Muscle of arm (tissue), 14 donors: Measurements from ENCODE around the gene KIR3DL2. TPM values are rescaled to one million over a fixed set of nuclear protein-coding genes. Genes with fewer than 3 reads are reported as not detected.
"Not testable (repeated sequence)": the region's sequence is repeated elsewhere in the genome, so short reads cannot be mapped to it uniquely, and the experiment has no call there.

Source experiments
- DNase-seq: peaks from one replicate; pipeline ENCODE4 v3.0.0-alpha.2; 2013
- long read RNA-seq, 11 donors: transcript quantifications; one replicate each; lab custom pipeline, GENCODE V29; 2026
- polyA plus RNA-seq, 12 donors: library from polyadenylated mRNA; unstranded; fragments of 120-200 nt; gene quantifications; one replicate each; pipeline ENCODE4 v1.2.1, GENCODE V29; 2013; ENCODE audit not compliant: insufficient read length in 12 of 12

KIR3DL2 gene
- polyA plus RNA-seq: not detected
- long read RNA-seq, donor 1: 0 reads
- long read RNA-seq, donor 2: 0 reads
- long read RNA-seq, donor 3: 0 reads
- long read RNA-seq, donor 4: 0 reads
- long read RNA-seq, donor 5: 0 reads
- long read RNA-seq, donor 6: 0 reads
- long read RNA-seq, donor 7: 0 reads
- long read RNA-seq, donor 8: 0 reads
- long read RNA-seq, donor 9: 0 reads
- long read RNA-seq, donor 10: 0 reads
- long read RNA-seq, donor 11: 0 reads

DNA sequence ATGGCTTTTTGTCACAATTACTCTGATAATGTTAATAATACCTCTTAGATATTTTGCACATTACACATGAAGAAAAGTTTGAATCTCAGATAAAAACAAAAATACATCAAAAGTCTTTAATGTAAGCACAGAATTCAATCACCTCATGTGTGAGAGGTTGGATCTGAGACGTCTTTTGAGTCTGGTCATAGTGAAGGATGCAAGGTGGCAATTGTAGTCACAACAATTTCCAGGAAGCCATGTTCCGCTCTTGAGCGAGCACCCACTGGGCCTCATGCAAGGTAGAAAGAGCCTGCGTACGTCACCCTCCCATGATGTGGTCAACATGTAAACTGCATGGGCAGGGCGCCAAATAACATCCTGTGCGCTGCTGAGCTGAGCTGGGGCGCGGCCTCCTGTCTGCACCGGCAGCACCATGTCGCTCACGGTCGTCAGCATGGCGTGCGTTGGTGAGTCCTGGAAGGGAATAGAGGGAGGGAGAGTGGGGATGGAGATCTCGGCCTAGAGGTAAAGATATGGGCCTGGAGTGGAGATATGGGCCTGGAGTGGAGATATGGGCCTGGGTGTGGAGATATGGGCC, at the start of gene KIR3DL2:
KIR3DL2 (plus strand) TSS at position 383 of the 580 bp plus-strand sequence; CDS start at position 416, 33 bp downstream.
- not testable (repeated sequence) for DNase-seq

DNA sequence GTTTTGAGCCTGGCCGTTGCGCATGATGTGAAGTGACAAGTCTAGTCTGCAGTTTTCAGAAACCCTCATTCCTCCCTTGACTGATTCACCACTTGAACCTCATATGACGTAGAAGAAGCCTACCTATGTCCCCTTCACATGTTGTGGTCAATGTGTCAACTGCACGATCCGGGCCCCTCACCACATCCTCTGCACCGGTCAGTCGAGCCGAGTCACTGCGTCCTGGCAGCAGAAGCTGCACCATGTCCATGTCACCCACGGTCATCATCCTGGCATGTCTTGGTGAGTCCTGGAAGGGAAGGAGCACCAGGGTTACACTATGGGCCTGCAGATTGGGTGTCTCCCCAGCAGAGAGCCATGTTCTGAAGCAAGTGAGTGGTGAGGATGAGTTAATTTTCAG, 46.8 kb upstream of the KIR3DL2 start, which contains the start of gene KIR2DL4:
KIR2DL4 (plus strand) TSS at position 201 of the 400 bp plus-strand sequence; CDS start at position 243, 42 bp downstream.
- DNase-seq: no peak

- DNase-seq: no peak
Observed at GRCh38 chr19:54804101-54804500, 46.1 kb upstream of the KIR3DL2 start.

DNA sequence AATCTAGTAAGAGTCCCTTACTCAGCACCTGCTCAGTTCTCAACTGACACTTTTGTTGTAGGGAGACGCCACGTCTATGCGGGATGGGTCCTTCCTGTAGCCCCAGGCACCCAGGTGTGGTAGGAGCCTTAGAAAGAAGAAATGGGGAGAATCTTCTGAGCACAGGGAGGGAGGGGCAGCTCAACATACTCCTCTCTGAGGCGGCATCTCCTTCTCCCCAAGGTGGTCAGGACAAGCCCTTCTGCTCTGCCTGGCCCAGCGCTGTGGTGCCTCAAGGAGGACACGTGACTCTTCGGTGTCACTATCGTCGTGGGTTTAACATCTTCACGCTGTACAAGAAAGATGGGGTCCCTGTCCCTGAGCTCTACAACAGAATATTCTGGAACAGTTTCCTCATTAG, 45.7 kb upstream of the KIR3DL2 start:
- no peak for DNase-seq

- DNase-seq: no peak
Observed at GRCh38 chr19:54805665-54806515, 44.4 kb upstream of the KIR3DL2 start.

DNA sequence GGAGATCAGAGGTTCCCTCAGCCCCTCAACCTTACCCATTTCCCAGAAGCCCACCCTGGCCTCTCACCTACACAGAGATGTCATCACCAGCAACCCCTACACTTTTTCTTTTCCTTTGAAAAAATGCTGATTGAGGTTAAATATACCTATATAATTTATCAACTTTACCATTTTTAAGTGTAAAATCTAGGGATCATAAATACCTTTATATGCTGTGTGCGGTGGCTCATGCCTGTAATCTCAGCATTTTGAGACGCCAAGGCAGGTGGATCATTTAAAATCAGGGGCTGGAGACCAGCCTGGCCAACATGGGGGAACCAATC, 43.8 kb upstream of the KIR3DL2 start:
- no peak for DNase-seq

- DNase-seq: not testable (repeated sequence)
Observed at GRCh38 chr19:54814571-54814970, 35.7 kb upstream of the KIR3DL2 start.

DNA sequence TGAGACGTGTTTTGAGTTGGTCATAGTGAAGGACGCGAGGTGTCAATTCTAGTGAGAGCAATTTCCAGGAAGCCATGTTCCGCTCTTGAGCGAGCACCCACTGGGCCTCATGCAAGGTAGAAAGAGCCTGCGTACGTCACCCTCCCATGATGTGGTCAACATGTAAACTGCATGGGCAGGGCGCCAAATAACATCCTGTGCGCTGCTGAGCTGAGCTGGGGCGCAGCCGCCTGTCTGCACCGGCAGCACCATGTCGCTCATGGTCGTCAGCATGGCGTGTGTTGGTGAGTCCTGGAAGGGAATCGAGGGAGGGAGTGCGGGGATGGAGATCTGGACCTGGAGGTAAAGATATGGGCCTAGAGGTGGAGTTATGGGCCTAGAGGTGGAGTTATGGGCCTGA, 34.0 kb upstream of the KIR3DL2 start, which contains the start of gene KIR3DL1:
KIR3DL1 (plus strand) TSS at position 218 of the 400 bp plus-strand sequence.
- DNase-seq: not testable (repeated sequence)

- DNase-seq: no peak
Observed at GRCh38 chr19:54817670-54818536, 32.3 kb upstream of the KIR3DL2 start.

DNA sequence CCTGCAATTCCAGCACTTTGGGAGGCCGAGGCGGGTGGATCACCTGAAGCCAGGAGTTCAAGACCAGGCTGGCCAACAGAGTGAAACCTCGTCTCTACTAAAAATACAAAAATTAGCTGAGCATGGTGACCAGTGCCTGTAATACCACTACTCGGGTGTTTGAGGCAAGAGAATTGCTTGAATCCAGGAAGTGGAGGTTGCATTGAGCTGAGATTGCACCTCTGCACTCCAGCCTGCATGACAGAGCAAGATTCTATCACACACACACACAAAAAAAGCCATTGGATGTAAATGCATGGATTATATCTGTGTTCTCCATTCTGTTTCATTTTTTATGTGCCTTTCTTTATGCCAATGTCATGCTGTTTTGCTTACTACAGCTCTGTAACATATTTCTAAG, 25.8 kb upstream of the KIR3DL2 start:
- DNase-seq: not testable (repeated sequence)

DNA sequence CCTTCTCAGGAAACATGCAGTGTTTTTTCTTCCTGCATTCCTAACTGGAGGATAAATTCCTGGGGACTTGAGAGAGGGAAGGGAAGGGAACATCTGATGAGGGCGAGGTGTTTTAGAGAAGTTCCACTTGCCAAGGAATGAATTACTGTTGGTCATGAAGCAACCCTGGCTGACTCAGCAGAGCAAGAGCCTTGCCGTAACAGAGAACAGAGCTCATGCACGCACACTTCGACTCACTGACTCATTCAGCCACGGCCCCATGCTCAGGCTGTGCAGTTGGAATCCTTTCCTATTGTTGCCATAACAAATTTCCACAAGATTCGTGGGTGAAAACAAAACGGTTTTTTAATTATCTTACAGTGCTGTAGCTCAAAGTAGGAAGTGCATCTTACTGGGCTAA, 24.9 kb upstream of the KIR3DL2 start:
- not testable (repeated sequence) for DNase-seq

- not testable (repeated sequence) for DNase-seq
Observed at GRCh38 chr19:54828064-54828463, 22.2 kb upstream of the KIR3DL2 start.

GRCh38 chr19:54832496-54832895, 17.7 kb upstream of the KIR3DL2 start, which contains the start of gene KIR2DS4:
Gene KIR2DS4, plus strand, starts transcription at chr19:54832676.
- DNase-seq: not testable (repeated sequence)

GRCh38 chr19:54835126-54835525, 15.1 kb upstream of the KIR3DL2 start:
- DNase-seq: not testable (repeated sequence)

GRCh38 chr19:54837522-54837921, 12.7 kb upstream of the KIR3DL2 start:
- not testable (repeated sequence) for DNase-seq

DNA sequence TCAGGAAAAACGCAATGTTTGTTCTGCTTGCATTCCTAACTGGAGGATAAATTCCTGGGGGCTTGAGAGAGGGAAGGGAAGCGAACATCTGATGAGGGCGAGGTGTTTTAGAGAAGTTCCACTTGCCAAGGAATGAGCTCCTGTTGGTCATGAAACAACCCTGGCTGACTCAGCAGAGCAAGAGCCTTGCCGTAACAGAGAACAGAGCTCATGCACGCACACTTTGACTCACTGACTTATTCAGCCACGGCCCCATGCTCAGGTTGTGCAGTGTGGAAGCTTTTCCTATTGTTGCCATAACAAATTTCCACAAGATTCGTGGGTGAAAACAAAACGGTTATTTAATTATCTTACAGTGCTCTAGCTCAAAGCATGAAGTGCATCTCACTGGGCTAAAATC, 7.1 kb upstream of the KIR3DL2 start:
- not testable (repeated sequence) for DNase-seq

DNA sequence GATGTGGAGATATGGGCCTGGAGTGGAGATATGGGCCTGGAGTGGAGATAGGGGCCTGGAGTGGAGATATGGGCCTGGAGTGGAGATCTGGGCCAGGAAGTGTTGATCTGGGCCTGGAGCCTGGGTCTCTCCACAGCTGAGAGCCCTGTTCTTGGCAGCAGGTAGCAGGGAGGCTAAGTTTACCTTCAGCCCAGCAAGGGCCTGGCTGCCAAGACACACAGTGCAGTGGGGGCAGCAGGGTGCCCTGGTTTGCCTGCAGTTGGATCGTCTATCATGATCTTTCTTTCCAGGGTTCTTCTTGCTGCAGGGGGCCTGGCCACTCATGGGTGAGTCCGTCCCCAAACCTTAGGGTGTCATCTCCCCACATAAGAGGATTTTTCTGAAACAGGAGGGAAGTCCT, 687 bp downstream of the KIR3DL2 start:
- no peak for DNase-seq

- DNase-seq: no peak
Observed at GRCh38 chr19:54851353-54851752, 1.1 kb downstream of the KIR3DL2 start.

DNA sequence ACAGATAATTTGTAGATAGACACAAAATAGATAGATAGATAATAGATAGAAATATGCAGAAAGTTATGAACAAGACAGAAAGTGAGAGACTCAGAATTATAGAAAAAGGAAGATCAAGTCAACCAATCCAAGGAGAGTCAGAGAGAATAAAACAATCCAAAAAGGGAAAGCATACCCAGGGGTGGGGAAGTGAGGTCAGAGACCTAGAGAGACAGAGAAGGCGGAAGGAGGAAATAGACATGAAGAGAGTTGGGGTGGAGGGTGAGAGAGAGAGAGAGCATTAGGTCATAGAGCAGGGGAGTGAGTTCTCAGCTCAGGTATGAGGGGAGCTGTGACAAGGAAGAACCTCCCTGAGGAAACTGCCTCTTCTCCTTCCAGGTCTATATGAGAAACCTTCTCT, 5.0 kb downstream of the KIR3DL2 start:
- not testable (repeated sequence) for DNase-seq

DNA sequence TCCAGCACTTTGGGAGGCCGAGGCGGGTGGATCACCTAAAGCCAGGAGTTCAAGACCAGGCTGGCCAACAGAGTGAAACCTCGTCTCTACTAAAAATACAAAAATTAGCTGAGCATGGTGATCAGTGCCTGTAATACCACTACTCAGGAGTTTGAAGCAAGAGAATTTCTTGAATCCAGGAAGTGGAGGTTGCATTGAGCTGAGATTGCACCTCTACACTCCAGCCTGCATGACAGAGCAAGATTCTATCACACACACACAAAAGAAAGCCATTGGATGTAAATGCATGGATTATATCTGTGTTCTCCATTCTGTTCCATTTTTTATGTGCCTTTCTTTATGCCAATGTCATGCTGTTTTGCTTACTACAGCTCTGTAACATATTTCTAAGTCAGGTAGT, 8.2 kb downstream of the KIR3DL2 start:
- DNase-seq: not testable (repeated sequence)

DNA sequence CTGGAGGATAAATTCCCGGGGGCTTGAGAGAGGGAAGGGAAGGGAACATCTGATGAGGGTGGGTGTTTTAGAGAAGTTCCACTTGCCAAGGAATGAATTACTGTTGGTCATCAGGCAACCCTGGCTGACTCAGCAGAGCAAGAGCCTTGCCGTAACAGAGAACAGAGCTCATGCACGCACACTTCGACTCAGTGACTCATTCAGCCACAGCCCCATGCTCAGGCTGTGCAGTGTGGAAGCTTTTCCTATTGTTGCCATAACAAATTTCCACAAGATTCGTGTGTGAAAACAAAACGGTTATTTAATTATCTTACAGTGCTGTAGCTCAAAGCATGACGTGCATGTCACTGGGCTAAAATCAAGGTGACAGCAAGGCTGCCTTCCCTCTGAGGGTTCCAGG, 9.2 kb downstream of the KIR3DL2 start:
- not testable (repeated sequence) for DNase-seq
